RWPE2 (cell line): ENCODE results near the gene OTUD3.

Experiments
- ATAC-seq: fragments of 200-7000 bp; cut with Tn5 transposase; 3 replicates; pipeline ENCODE4 v1.9.1; 2021; ENCODE audit warnings: low read depth
- DNase-seq: peaks from one replicate; pipeline ENCODE4 v3.0.0-alpha.2; 2020; ENCODE audit warnings: low spot score
- H3K27ac ChIP-seq: fragments of 450-650 bp; 2 replicates; pipeline ENCODE4 v1.5.1; 2017; ENCODE audit warnings: mild to moderate bottlenecking; ENCODE audit not compliant: poor library complexity, severe bottlenecking
- H3K27me3 ChIP-seq: fragments of 250-450 bp; sonication (Bioruptor Pico); 2 replicates; pipeline ENCODE4 v1.5.1; 2021; ENCODE audit warnings: mild to moderate bottlenecking, moderate library complexity; ENCODE audit not compliant: insufficient read depth, poor library complexity, severe bottlenecking
- H3K36me3 ChIP-seq: fragments of 250-450 bp; sonication (Bioruptor Pico); 2 replicates; pipeline ENCODE4 v1.5.1; 2020; ENCODE audit warnings: low read depth, mild to moderate bottlenecking, moderate library complexity
- H3K4me1 ChIP-seq: fragments of 250-450 bp; sonication (Bioruptor Pico); 2 replicates; pipeline ENCODE4 v1.5.1; 2021; ENCODE audit warnings: mild to moderate bottlenecking, moderate library complexity; ENCODE audit not compliant: insufficient read depth, poor library complexity, severe bottlenecking
- H3K4me3 ChIP-seq: fragments of 250-450 bp; sonication (Bioruptor Pico); 2 replicates; pipeline ENCODE4 v1.5.1; 2021; ENCODE audit warnings: mild to moderate bottlenecking, moderate library complexity; ENCODE audit not compliant: severe bottlenecking
- H3K9me3 ChIP-seq: fragments of 250-450 bp; sonication (Bioruptor Pico); 2 replicates; pipeline ENCODE4 v1.5.1; 2021; ENCODE audit warnings: mild to moderate bottlenecking, moderate library complexity; ENCODE audit not compliant: severe bottlenecking
- TF ChIP-seq, protein P1 (sequence below): fragments of 450-650 bp; IDR thresholded peaks from one replicate; pipeline ENCODE4 v1.5.1; 2017; ENCODE audit warnings: mild to moderate bottlenecking, moderate library complexity; ENCODE audit not compliant: poor library complexity, severe bottlenecking

Gene OTUD3

DNA sequence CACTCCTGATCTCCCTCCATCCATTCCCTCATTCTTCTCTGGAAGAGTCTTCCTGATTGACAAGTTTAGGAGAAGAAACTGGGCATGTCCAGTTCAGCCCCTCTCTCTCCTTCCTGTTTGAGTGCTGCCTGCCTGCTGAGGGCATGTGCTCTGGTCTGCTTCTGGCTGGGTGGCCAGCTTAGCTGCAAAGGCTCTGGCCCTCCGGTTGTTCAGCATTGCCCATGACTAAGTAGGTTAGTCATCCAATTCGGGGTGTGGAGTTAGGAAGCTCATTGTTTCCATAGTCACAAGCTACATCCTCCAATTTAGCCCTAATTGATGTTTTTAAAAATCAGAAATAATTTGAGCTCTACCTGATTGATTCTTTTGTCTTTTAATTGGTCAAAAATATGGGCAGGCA lies 66.8 kb downstream of the OTUD3 start:
- Histone ChIP-seq H3K4me3 (no peak overlapping the region), H3K27me3 (no peaks in the 10 kb centered on the region), H3K9me3 (no peaks in the 10 kb centered on the region), H3K36me3 (no peaks in the 10 kb centered on the region), H3K4me1 (peaks cover 7% of the 10 kb centered on the region), H3K27ac (no peak overlapping the region)
- peak; percentile 100 for ATAC-seq
- DNase-seq = peak; percentile 78
- TF ChIP-seq, protein P1, sequence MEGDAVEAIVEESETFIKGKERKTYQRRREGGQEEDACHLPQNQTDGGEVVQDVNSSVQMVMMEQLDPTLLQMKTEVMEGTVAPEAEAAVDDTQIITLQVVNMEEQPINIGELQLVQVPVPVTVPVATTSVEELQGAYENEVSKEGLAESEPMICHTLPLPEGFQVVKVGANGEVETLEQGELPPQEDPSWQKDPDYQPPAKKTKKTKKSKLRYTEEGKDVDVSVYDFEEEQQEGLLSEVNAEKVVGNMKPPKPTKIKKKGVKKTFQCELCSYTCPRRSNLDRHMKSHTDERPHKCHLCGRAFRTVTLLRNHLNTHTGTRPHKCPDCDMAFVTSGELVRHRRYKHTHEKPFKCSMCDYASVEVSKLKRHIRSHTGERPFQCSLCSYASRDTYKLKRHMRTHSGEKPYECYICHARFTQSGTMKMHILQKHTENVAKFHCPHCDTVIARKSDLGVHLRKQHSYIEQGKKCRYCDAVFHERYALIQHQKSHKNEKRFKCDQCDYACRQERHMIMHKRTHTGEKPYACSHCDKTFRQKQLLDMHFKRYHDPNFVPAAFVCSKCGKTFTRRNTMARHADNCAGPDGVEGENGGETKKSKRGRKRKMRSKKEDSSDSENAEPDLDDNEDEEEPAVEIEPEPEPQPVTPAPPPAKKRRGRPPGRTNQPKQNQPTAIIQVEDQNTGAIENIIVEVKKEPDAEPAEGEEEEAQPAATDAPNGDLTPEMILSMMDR = no peak

DNA sequence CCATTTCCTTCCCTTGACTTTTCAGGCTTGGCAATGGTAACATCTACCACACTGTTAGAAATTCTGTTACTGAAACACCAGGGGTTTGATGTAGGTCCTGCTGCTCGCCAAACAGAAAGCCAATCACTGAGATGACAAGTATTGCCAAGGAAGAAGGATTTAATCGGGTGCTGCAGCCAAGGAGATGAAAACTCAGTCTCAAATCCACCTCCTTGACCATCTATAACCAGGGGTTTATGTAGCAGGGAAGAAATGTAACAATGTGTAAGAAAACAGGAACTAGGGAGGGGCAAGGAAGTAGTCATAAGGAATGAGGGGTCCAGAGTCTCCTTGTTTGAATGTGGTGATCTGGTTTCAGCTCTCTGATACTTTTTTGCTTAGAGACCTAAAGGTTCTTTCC lies 71.9 kb downstream of the OTUD3 start:
- TF ChIP-seq, protein P1 = no peak
- DNase-seq = no peak
- no peaks in the 10 kb centered on the region for H3K4me1 ChIP-seq
- no peaks in the 10 kb centered on the region for H3K27me3 ChIP-seq
- H3K4me3 ChIP-seq = no peak overlapping the region
- no peak overlapping the region for H3K27ac ChIP-seq
- H3K36me3 ChIP-seq = no peaks in the 10 kb centered on the region
- no peak for ATAC-seq
- no peaks in the 10 kb centered on the region for H3K9me3 ChIP-seq

DNA sequence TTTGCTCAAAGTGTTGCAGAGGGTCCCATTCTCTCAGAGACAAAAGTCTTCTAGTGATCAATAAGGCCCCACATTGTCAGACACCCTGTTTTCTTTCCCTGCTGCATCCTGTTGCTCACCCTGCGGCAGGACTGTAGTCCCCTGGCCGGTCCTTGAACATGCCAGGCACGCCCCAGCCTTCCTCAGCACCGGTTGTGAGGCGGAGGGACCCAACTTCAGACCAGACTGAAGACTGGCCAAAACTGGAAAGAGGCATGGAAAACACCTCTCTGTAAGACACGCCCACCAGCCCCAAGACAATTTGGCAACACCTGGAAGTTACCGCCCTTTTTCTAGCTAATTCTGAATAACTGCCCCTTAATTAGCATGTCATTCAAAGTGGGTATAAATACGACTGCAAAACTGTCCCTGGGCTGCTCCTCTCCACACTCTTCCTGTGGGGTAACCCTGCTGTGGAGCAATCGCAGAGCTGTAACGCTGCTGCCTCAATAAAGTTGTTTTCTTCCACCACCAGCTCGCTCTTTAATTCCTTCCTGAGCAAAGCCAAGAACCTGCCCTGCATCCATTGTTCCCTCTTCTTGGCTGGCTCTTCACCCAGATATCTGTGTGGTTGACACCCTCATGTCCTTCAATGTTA lies 73.5 kb downstream of the OTUD3 start:
- DNase-seq (no peak), ATAC-seq (no peak)
- H3K27ac ChIP-seq = no peak overlapping the region
- H3K36me3 ChIP-seq = no peaks in the 10 kb centered on the region
- H3K4me1 ChIP-seq = no peaks in the 10 kb centered on the region
- H3K4me3 ChIP-seq = no peak overlapping the region
- no peaks in the 10 kb centered on the region for H3K9me3 ChIP-seq
- TF ChIP-seq, protein P1 = no peak
- no peaks in the 10 kb centered on the region for H3K27me3 ChIP-seq

DNA sequence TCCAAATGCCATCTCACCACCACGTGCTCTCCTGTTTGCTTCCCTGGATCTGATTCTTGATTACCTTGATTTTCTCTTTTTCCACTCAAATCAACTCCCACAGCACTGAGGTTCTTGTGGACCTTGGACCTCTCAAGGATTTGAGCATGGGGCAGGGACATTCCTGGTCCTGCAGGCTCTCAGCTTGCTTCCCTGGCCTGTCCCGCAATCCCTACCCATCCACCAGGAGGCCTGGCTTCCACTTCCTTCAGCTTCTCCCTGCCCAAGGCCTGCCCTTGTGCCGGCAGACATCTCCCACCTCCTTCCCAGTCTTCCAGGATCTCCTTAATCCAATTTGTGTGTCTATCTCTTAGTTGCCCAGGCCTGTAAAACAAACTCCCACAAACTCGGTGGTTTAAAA lies 75.6 kb downstream of the OTUD3 start:
- Histone ChIP-seq H3K27me3 (no peaks in the 10 kb centered on the region), H3K36me3 (no peaks in the 10 kb centered on the region), H3K27ac (no peak overlapping the region), H3K9me3 (no peaks in the 10 kb centered on the region), H3K4me3 (no peak overlapping the region), H3K4me1 (no peaks in the 10 kb centered on the region)
- no peak for DNase-seq
- ATAC-seq = no peak
- TF ChIP-seq, protein P1 = no peak

DNA sequence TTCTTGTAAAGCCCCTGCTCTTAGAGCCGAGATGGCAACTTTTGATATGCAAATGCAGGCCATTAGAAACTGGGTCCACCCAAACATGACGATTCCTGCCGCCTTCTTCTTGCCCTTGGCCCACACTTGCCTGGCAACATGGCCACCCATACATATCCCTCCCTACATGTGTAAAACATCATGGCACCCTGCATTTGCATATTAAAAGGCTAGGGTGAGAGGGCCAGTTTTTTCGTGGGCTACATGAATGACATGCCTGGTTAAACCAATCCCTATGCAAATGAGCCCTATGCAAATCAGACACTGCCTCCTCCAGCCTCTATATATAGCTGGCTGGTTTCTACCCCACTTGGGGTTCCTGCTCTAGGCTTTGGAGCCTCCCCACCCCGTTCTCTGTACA lies 78.4 kb downstream of the OTUD3 start:
- Histone ChIP-seq H3K27ac (no peak overlapping the region), H3K4me1 (no peaks in the 10 kb centered on the region), H3K4me3 (no peak overlapping the region), H3K27me3 (peaks cover 4% of the 10 kb centered on the region), H3K36me3 (no peaks in the 10 kb centered on the region), H3K9me3 (no peaks in the 10 kb centered on the region)
- DNase-seq = no peak
- ATAC-seq = no peak
- TF ChIP-seq, protein P1 = no peak
